HG03565 (cell line): ENCODE results near the gene GDF2.

ENCODE experiments used
- ATAC-seq: cut with Tn5 transposase; IDR thresholded peaks from one replicate; pipeline ENCODE4 v1.9.1; 2021; ENCODE audit warnings: mild to moderate bottlenecking, moderate library complexity; ENCODE audit not compliant: unreplicated experiment

GDF2 gene

GRCh38 chr10:47366731-47367460, 44.6 kb downstream of the GDF2 start:
- no peak for ATAC-seq

- no peak for ATAC-seq
Measured at GRCh38 chr10:47367646-47368045, 45.4 kb downstream of the GDF2 start.

DNA sequence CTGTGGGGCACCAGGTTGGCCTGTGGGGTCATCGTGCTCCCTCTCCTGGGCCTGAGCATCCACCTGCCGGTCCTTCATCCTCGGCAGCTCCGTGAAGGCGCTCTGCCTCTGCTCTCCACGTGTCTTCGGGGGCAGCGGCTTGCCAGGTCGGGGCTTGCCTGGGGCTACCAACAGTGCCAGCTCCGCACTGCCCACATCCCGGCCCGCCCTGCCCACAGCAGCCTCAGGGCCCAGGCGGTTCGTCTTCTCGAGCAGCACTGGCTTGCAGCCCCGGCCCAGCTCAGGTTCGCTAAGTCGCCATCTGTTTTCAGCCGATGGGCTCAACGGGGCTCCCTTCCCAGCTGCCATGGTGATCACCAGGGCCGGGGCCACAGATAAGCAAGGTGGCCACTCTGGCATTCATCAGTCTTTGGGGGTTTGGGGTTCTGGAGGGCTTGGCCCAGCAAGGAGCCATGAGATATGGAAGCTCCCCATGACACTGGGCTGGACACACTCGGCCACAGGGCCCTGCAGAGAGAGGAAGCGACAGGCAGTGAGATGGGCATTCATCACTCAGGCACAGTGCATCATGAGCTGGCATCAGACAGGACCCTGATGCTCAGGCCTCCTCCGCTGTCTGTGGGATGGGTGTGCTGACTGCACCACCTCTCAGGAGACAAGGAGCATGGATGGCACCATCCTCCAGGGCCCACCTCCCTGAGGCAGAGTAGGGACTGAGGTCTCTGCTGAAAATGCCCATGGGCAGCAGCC, 46.4 kb downstream of the GDF2 start:
- no peak for ATAC-seq

- ATAC-seq: no peak
Measured at GRCh38 chr10:47369251-47369894, 47.1 kb downstream of the GDF2 start.

DNA sequence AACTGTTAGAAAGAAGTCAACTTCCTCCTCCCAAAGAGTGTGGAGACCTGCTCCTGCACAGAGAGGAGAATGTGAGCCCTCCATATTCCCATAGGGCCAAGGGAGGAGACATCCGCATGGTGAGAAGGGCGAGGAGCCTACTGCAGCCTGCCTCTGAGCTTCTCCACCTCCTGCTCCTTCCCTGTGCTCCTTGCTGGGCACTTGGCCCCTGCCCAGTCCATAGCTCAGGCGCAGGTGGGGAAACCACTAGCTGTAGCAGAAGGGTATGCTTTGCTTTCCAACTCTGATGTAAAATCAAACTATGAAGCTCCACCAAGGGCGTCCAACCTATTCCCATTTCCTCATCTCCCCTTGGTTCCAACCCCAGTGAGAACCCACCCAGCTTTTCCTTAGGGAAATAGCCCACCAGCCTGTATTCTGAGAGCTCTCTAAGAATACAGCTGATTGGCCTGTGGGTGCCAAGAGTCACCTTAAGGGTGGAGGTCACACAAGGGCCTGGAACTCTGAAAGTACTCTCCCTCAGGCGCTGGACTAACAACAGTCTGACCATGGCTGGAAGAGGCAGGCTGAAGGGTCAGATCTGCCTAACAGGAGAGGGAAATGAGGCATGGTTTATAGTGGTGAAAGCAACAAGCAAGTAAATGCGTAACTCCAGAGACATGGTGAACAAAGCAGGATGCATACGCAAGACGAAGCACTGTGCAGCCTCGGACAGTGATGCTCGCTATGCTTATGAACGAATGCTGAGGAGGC, 47.9 kb downstream of the GDF2 start:
- no peak for ATAC-seq

DNA sequence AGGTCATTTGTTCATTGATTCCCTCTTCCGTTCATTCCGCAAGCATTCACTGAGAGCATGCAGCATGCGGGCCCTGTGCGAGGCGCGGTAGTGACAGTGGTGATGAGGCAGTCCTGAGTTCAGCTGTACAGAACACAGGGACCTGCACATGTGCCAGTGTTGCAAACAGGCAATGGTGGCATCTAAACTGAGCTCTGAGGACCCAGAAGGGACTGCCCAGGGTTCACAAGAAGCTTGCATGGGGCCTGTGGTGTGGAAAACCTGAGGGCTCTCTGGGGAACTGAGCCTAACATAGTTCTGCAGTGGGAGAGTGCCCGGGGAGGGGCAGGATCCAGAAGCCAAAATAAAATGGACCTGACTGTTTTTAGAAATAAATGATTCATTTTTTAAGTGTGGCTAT, 48.6 kb downstream of the GDF2 start:
- ATAC-seq: no peak

GRCh38 chr10:47371629-47372485, 49.6 kb downstream of the GDF2 start:
- no peak for ATAC-seq

- ATAC-seq: no peak
Measured at GRCh38 chr10:47372726-47373125, 50.5 kb downstream of the GDF2 start.

- ATAC-seq: no peak
Measured at GRCh38 chr10:47374611-47375536, 52.6 kb downstream of the GDF2 start.

DNA sequence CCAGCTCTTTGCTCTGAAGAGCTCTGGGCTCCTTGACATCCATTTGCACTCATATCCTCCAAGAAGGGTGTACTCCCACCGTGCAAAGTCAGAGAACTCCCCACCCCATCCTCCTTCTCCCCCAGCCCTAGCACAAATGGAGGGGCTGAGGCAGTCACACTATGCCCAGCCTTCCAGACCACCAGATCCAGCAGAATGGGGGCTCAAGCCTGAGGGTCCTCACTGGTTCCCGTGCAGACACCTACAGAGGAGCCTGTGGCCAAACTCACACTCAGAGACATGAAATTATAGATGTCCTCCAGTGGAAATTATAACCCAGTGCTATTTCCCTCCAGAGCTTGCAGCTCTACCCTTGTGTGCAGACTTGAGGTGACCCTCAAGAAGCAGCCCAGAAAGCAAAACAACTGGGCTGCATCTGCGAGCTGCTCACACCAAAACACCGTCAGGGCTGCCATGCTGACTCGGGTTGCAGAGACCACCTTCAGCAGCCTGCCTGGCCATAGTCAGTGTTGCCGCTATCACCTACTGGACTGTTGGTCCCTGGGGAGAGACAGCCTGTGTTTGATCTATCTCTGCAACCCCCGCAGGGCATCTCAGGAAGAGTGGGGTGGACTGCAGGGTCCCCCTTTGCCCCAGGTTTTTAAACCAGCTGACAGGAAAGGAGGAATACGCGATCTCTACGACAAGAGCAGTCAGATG, 54.4 kb downstream of the GDF2 start:
- ATAC-seq: no peak
